ENCODE measurements around the gene PET117.
"Not testable (repeated sequence)": the region's sequence is repeated elsewhere in the genome, so short reads cannot be mapped to it uniquely, and the experiment has no call there.

The PET117 gene

GRCh38 chr20:18137412-18138265 lies at the start of gene PET117, which contains the start of gene KAT14:
Gene PET117, plus strand, starts transcription at chr20:18137863. Its CDS starts 93 bp downstream, at chr20:18137956.
Gene KAT14, plus strand, starts transcription at chr20:18137863. Its CDS starts 4,798 bp downstream, at chr20:18142661.
- peak; percentile 66 for DNase-seq

- DNase-seq, result not testable (repeated sequence)
Observed at GRCh38 chr20:18088298-18088697, 49.4 kb upstream of the PET117 start.

GRCh38 chr20:18088841-18089240 lies 48.8 kb upstream of the PET117 start:
- not testable (repeated sequence) for DNase-seq

GRCh38 chr20:18090044-18090443 lies 47.6 kb upstream of the PET117 start:
- no peak for DNase-seq

- no peak for DNase-seq
Observed at GRCh38 chr20:18090477-18090876, 47.2 kb upstream of the PET117 start.

GRCh38 chr20:18091623-18092022 lies 46.0 kb upstream of the PET117 start:
- no peak for DNase-seq

- no peak for DNase-seq
Observed at GRCh38 chr20:18092890-18093289, 44.8 kb upstream of the PET117 start.

- DNase-seq, result no peak
Observed at GRCh38 chr20:18093388-18093787, 44.3 kb upstream of the PET117 start.

GRCh38 chr20:18094191-18094590 lies 43.5 kb upstream of the PET117 start:
- no peak for DNase-seq

- DNase-seq, result not testable (repeated sequence)
Observed at GRCh38 chr20:18100569-18100968, 37.1 kb upstream of the PET117 start.

GRCh38 chr20:18101125-18101810 lies 36.4 kb upstream of the PET117 start:
- DNase-seq, result no peak

- DNase-seq, result no peak
Observed at GRCh38 chr20:18103497-18103896, 34.2 kb upstream of the PET117 start.

GRCh38 chr20:18108326-18108725 lies 29.3 kb upstream of the PET117 start:
- DNase-seq, result no peak

- not testable (repeated sequence) for DNase-seq
Observed at GRCh38 chr20:18128574-18128973, 9.1 kb upstream of the PET117 start.

GRCh38 chr20:18132663-18133062 lies 5.0 kb upstream of the PET117 start:
- DNase-seq, result no peak

GRCh38 chr20:18133962-18134361 lies 3.7 kb upstream of the PET117 start:
- no peak for DNase-seq

GRCh38 chr20:18138266-18138582 lies 561 bp downstream of the PET117 start:
- peak; percentile 30 for DNase-seq

GRCh38 chr20:18138639-18139583 lies 1.2 kb downstream of the PET117 start:
- peak; percentile 7 for DNase-seq

- no peak for DNase-seq
Observed at GRCh38 chr20:18139832-18140231, 2.2 kb downstream of the PET117 start.

GRCh38 chr20:18144541-18145099 lies 7.0 kb downstream of the PET117 start:
- no peak for DNase-seq

GRCh38 chr20:18154342-18154741 lies 16.7 kb downstream of the PET117 start:
- no peak for DNase-seq

- DNase-seq, result no peak
Observed at GRCh38 chr20:18156045-18156444, 18.4 kb downstream of the PET117 start.

GRCh38 chr20:18164356-18164755 lies 26.7 kb downstream of the PET117 start:
- no peak for DNase-seq
